Prostate gland (tissue), 2 donors: ENCODE measurements around the gene POU2AF1. TPM values are rescaled to one million over a fixed set of nuclear protein-coding genes. Genes with fewer than 3 reads are reported as not detected.
"Not testable (repeated sequence)": the region's sequence is repeated elsewhere in the genome, so short reads cannot be mapped to it uniquely, and the experiment has no call there.

Source experiments
- DNase-seq: peaks from one replicate; pipeline ENCODE4 v3.0.0-alpha.2; 2019; ENCODE audit warnings: low spot score
- H3K27ac ChIP-seq, 2 donors: fragments of 200-600 bp; sonication (generic); 2 replicates each; pipeline ENCODE4 v1.5.1; 2017 to 2019
- H3K27me3 ChIP-seq: fragments of 200-600 bp; sonication (generic); replicated peaks from 2 replicates; pipeline ENCODE4 v1.5.1; 2019; ENCODE audit not compliant: insufficient read depth
- H3K36me3 ChIP-seq, 2 donors: fragments of 200-600 bp; sonication (generic); 1 replicate in 1 of 2; 2 replicates in 1 of 2; pipeline versions ENCODE4 v1.5.1 to v1.8.1; 2017 to 2019
- H3K4me1 ChIP-seq: fragments of 200-600 bp; sonication (generic); replicated peaks from 2 replicates; pipeline ENCODE4 v1.5.1; 2019
- H3K4me3 ChIP-seq, 2 donors: fragments of 200-600 bp; sonication (generic); 2 replicates each; pipeline ENCODE4 v1.5.1; 2017 to 2019
- H3K9me3 ChIP-seq: fragments of 200-600 bp; sonication (generic); 2 replicates; pipeline ENCODE4 v1.5.1; 2017
- CTCF ChIP-seq, 4 experiments: fragments of 200-600 bp in 2 of 4; fragments of 450-650 bp in 2 of 4; sonication (generic) in 2 of 4; IDR thresholded peaks; 1 replicate in 3 of 4; 2 replicates in 1 of 4; pipeline ENCODE4 v1.5.1; 2016 to 2019; ENCODE audit warnings: antibody characterized with exemption in 4 of 4, mild to moderate bottlenecking in 2 of 4, moderate library complexity in 2 of 4
- POLR2A ChIP-seq: fragments of 450-650 bp; IDR thresholded peaks from one replicate; pipeline ENCODE4 v1.6.1; 2016; ENCODE audit warnings: antibody characterized with exemption, mild to moderate bottlenecking
- POLR2AphosphoS5 ChIP-seq: sonication (generic); formaldehyde crosslinking; IDR thresholded peaks from one replicate; pipeline ENCODE4 v1.6.1; 2017; ENCODE audit warnings: antibody characterized with exemption
- WGBS: methylation state at CpG from one replicate; pipeline ENCODE4 v1.1.5; 2018; 5-methylcytosine and 5-hydroxymethylcytosine counted together
- intact Hi-C: fragments of 100-400 bp; cut with DNase I; formaldehyde crosslinking; loops from one replicate; pipeline ENCODE4 v1.14.2; 2022
- total RNA-seq, 2 donors: library from RNA; depleted of rRNA; stranded (reverse); fragments of >200 nt; gene quantifications; one replicate each; pipeline ENCODE4 v1.1.0, GENCODE V29; 2016

Gene POU2AF1
- total RNA-seq, 2 donors from 2014 or later: 0.74 to 1.5 TPM

GRCh38 chr11:111320728-111321568, 58.1 kb downstream of the POU2AF1 start:
- no peak for DNase-seq
- no peak for TF ChIP-seq CTCF (IDR thresholded peaks at IDR 0.05)
- TF ChIP-seq POLR2A: no peak
- TF ChIP-seq POLR2AphosphoS5: no peak
- Histone ChIP-seq H3K4me1 (no peaks in the 10 kb centered on the region), H3K9me3 (no peaks in the 10 kb centered on the region), H3K4me3 (no peak overlapping the region), H3K27me3 (no peaks in the 10 kb centered on the region), H3K36me3 (no peaks in the 10 kb centered on the region), H3K27ac (no peak overlapping the region)
- intact Hi-C loops: no loop called here
- WGBS: 61% methylated on average over 5 of the region's 5 CpGs

GRCh38 chr11:111320199-111320598, 58.9 kb downstream of the POU2AF1 start:
- H3K27me3 ChIP-seq, H3K4me3 ChIP-seq, intact Hi-C loops, H3K27ac ChIP-seq, H3K36me3 ChIP-seq, DNase-seq, H3K4me1 ChIP-seq, H3K9me3 ChIP-seq: not testable (repeated sequence)
- WGBS: 92% methylated on average over 6 of the region's 6 CpGs

GRCh38 chr11:111319296-111319695, 59.8 kb downstream of the POU2AF1 start:
- TF ChIP-seq POLR2A: no peak
- TF ChIP-seq CTCF (IDR thresholded peaks at IDR 0.05): no peak
- TF ChIP-seq POLR2AphosphoS5: no peak
- H3K4me1 ChIP-seq: no peaks in the 10 kb centered on the region
- H3K27ac ChIP-seq: no peak overlapping the region
- no peak for DNase-seq
- H3K4me3 ChIP-seq: no peak overlapping the region
- intact Hi-C loops: no loop called here
- no peaks in the 10 kb centered on the region for H3K36me3 ChIP-seq
- 89% methylated on average over 6 of the region's 6 CpGs for WGBS
- no peaks in the 10 kb centered on the region for H3K9me3 ChIP-seq
- no peaks in the 10 kb centered on the region for H3K27me3 ChIP-seq

GRCh38 chr11:111312076-111312475, 67.0 kb downstream of the POU2AF1 start:
- H3K4me3 ChIP-seq: no peak overlapping the region
- H3K9me3 ChIP-seq: no peaks in the 10 kb centered on the region
- no peak for TF ChIP-seq POLR2AphosphoS5
- TF ChIP-seq POLR2A: no peak
- TF ChIP-seq CTCF (IDR thresholded peaks at IDR 0.05): no peak
- H3K36me3 ChIP-seq: no peaks in the 10 kb centered on the region
- WGBS: 59% methylated on average over 1 of the region's 1 CpG
- intact Hi-C loops: no loop called here
- no peak for DNase-seq
- no peak overlapping the region for H3K27ac ChIP-seq
- no peaks in the 10 kb centered on the region for H3K4me1 ChIP-seq
- H3K27me3 ChIP-seq: no peaks in the 10 kb centered on the region

- Histone ChIP-seq H3K9me3 (no peaks in the 10 kb centered on the region), H3K27me3 (no peaks in the 10 kb centered on the region), H3K27ac (peak overlapping the region; percentile 48 to 60), H3K36me3 (no peaks in the 10 kb centered on the region), H3K4me1 (no peaks in the 10 kb centered on the region), H3K4me3 (no peak overlapping the region)
- 51% methylated on average over 6 of the region's 6 CpGs for WGBS
- DNase-seq: no peak
- intact Hi-C loops: no loop called here
- TF ChIP-seq POLR2AphosphoS5 (no peak), CTCF (IDR thresholded peaks at IDR 0.05) (no peak), POLR2A (no peak)
Observed at GRCh38 chr11:111310723-111311122, 68.4 kb downstream of the POU2AF1 start.
